BE2C (cell line): ENCODE data around the gene TFF3.

Experiments
- DNase-seq: peaks from one replicate; pipeline ENCODE4 v3.0.0-alpha.2; 2020
- H3K27me3 ChIP-seq: fragments of 250-450 bp; sonication (Bioruptor Pico); 2 replicates; pipeline ENCODE4 v1.5.1; 2020; ENCODE audit warnings: mild to moderate bottlenecking
- H3K36me3 ChIP-seq: fragments of 250-450 bp; sonication (Bioruptor Pico); 2 replicates; pipeline ENCODE4 v1.5.1; 2020; ENCODE audit warnings: mild to moderate bottlenecking
- H3K4me1 ChIP-seq: fragments of 250-450 bp; sonication (Bioruptor Pico); 2 replicates; pipeline ENCODE4 v1.5.1; 2020
- H3K4me3 ChIP-seq: 2 replicates; pipeline ENCODE4 v1.5.1; 2011; ENCODE audit warnings: low read depth, low read length
- H3K9me3 ChIP-seq: fragments of 250-450 bp; sonication (Bioruptor Pico); 2 replicates; pipeline ENCODE4 v1.5.1; 2020
- TF ChIP-seq, protein P1 (sequence below): IDR thresholded peaks from 2 replicates; pipeline ENCODE4 v1.5.1; 2012; ENCODE audit warnings: mild to moderate bottlenecking, low read depth, low read length

The TFF3 gene

DNA sequence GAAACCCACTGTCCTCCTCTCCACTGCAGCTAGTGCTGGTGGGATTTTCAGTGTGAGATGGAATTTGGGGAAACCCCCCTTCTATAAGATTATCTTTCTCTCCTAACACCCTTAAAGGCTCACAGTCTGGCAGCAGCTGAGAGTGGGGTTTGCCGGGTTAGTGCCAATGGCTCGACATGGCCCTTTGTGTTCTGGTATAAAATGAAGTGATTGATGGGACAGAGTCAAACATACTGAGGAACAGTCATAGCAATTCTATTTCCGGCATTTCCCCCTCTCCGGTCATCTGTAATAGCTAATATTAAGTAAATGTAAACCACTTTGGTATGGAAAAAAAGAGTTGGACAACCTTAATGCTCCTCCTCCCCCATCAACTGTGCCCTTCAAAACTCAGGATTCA is 37.6 kb downstream of the TFF3 start:
- DNase-seq, result no peak
- Histone ChIP-seq H3K9me3 (no peaks in the 10 kb centered on the region), H3K4me3 (no peak overlapping the region), H3K4me1 (no peaks in the 10 kb centered on the region), H3K36me3 (no peaks in the 10 kb centered on the region), H3K27me3 (no peaks in the 10 kb centered on the region)
- TF ChIP-seq, protein P1, sequence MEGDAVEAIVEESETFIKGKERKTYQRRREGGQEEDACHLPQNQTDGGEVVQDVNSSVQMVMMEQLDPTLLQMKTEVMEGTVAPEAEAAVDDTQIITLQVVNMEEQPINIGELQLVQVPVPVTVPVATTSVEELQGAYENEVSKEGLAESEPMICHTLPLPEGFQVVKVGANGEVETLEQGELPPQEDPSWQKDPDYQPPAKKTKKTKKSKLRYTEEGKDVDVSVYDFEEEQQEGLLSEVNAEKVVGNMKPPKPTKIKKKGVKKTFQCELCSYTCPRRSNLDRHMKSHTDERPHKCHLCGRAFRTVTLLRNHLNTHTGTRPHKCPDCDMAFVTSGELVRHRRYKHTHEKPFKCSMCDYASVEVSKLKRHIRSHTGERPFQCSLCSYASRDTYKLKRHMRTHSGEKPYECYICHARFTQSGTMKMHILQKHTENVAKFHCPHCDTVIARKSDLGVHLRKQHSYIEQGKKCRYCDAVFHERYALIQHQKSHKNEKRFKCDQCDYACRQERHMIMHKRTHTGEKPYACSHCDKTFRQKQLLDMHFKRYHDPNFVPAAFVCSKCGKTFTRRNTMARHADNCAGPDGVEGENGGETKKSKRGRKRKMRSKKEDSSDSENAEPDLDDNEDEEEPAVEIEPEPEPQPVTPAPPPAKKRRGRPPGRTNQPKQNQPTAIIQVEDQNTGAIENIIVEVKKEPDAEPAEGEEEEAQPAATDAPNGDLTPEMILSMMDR, result no peak

DNA sequence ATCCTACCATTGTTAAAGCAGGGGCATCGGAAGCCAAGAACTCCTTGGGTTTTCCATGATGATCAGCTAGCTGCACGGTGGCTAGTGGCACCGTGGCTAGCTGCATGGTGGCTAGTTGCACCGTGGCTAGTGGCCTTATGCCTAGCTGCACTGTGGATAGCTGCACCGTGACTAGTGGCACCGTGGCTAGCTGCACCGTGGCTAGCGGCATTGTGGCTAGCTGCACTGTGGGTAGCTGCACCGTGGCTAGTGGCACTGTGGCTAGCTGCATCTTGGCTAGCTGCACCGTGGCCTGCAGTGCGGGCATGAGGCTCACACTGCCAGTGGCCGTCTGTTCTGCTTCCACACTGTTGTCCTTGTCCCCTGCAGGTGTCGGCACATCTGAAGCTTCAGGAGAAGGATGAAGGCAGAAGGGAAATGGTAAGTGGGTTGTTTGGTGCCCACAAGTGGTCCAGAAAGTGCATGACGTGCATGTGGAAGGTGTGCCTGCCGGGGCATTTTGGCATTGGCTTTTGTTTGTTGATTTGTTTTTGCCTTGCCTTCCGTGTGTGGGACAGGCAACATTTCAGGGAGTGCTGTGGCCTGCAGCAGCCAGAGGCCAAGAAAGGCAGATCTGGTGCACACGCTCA is 38.6 kb downstream of the TFF3 start:
- no peak for DNase-seq
- TF ChIP-seq, protein P1, result peak; percentile 45
- Histone ChIP-seq H3K9me3 (no peaks in the 10 kb centered on the region), H3K4me1 (no peaks in the 10 kb centered on the region), H3K4me3 (no peak overlapping the region), H3K27me3 (no peaks in the 10 kb centered on the region), H3K36me3 (no peaks in the 10 kb centered on the region; the same call in 1 of the 2 replicates)

DNA sequence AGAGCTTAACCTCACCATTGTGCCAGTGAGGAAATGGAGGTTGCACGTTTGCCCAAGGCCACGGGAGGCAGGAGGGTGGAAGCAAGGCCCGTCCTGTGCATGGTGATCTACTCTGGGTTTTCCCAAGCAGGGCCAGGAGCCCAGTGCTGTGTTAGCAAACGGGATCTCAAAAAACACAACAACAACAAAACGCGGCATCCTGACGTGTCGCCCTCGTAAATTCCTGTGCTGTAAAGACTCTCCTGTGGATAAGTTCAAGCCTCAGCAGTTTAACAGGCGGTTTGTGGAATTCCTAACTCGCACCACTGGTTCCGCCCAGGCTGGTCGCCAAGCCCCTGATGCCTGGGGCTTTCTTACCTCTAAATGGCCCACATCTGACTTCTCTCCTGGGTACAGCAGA is 39.1 kb downstream of the TFF3 start:
- Histone ChIP-seq H3K36me3 (no peaks in the 10 kb centered on the region; the same call in 1 of the 2 replicates), H3K4me3 (no peak overlapping the region), H3K27me3 (no peaks in the 10 kb centered on the region), H3K9me3 (no peaks in the 10 kb centered on the region), H3K4me1 (no peaks in the 10 kb centered on the region)
- TF ChIP-seq, protein P1, result no peak
- no peak for DNase-seq

DNA sequence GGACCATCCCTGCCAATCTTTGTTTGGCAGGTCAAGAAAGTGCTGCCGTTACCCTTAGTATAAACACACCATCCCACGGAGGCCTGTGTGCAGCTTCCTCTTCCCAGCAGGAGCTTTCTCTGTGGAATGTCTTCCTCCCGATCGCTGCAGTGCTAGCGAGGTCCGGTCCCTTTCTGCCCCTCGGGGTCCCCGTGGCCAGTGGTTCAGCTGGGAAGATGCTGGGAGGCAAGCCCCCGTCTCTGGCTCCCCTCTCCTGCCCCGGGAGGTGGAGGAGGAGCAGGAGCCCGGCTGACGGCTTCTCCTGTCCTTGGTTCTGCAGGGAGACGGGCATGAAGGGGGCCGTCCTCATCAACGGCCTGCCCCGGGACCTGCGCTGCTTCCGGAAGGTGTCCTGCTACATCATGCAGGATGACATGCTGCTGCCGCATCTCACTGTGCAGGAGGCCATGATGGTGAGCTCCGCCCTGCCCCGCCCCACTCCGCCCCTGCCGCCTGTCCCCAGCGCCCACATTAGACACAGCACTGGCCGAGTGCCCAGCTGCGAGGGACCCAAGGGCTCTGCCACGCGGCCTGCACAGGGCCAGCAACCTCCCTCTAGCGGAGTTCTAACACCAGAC is 42.1 kb downstream of the TFF3 start:
- Histone ChIP-seq H3K4me3 (no peak overlapping the region), H3K27me3 (no peaks in the 10 kb centered on the region), H3K36me3 (no peaks in the 10 kb centered on the region; the same call in 1 of the 2 replicates), H3K9me3 (no peaks in the 10 kb centered on the region), H3K4me1 (no peaks in the 10 kb centered on the region)
- TF ChIP-seq, protein P1, result no peak
- DNase-seq, result no peak

DNA sequence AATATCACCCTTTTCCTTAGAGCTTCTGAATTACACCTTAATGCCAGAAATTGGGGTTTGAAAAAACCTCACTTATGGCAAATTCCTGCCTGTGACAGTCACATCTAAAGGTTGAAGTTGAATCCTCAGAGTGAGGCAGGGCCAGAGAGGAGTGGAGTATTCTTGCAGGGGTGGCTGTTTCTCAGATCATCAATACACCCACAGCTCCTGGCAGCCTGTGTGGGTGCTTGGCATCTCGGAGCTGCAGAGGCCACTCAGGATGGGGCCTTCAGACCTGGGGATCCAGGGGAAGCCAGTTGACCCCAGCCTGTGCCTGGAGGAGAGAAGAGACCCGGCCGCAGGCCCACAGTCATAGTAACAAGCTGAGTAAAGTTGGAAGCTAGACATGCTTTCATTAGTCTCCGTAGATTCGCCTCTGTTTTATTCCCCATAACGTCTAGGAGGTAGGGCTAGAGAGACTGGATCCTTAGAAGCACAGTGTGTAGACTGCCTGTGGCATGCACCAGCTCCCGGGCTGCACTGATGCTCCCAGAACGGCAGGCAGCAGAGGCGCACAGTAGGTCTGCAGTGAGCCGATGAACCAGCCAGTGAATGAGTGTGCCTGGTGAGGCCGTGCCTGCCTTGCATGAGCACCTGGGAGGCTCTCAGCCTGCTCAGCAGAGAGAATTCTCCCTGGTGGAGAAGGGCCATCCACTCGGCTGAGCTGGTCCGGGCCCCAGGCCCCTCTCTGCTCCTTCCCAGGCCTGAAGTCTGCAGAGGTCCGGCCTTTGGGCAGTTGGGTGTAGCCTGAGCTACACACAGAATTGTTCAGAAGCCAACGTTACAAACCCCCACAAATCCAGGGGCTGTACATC is 42.9 kb downstream of the TFF3 start:
- no peak for DNase-seq
- H3K36me3 ChIP-seq, result no peaks in the 10 kb centered on the region; the same call in 1 of the 2 replicates

More for the DNA sequence above, 42.9 kb downstream of the TFF3 start:
- Histone ChIP-seq H3K9me3 (no peaks in the 10 kb centered on the region), H3K4me3 (no peak overlapping the region), H3K4me1 (no peaks in the 10 kb centered on the region), H3K27me3 (no peaks in the 10 kb centered on the region)
- TF ChIP-seq, protein P1, result no peak
